ENCODE results near the gene LCNL1.

Gene LCNL1

GRCh38 chr9:137015540-137015930, 32.7 kb downstream of the LCNL1 start:
- WGBS, 2 donors (ENCODE audit: extremely low coverage in 2 of 2, insufficient read length in 2 of 2, insufficient replicate concordance in 1 of 2): no CpG with 5 or more reads among the region's 25 CpGs
- no peak overlapping the region for H2BK5ac ChIP-seq (ENCODE audit: low read length)
- H3K4me3 ChIP-seq (ENCODE audit: low read length in 2 of 2): no peak overlapping the region
- peaks cover 25 to 42% of the 10 kb centered on the region in 2 donors for H3K36me3 ChIP-seq (replicated peaks in 1 of 2; ENCODE audit: control insufficient read depth in 2 of 2, insufficient read depth in 2 of 2, low read length in 2 of 2)
- H3K23ac ChIP-seq (ENCODE audit: low read depth, low read length, poor library complexity): peak overlapping the region; percentile 43
- H4K91ac ChIP-seq (ENCODE audit: low read depth, low read length, poor library complexity): no peak overlapping the region
- no peak overlapping the region for H3K18ac ChIP-seq (ENCODE audit: low read length)
- H3K27me3 ChIP-seq (ENCODE audit: control insufficient read depth in 3 of 3, insufficient read depth in 3 of 3, low read depth in 1 of 3, low read length in 3 of 3): no peaks in the 10 kb centered on the region
- H3K79me1 ChIP-seq (ENCODE audit: low read depth, low read length): peaks cover 6% of the 10 kb centered on the region
- H3K9ac ChIP-seq (ENCODE audit: low read depth, low read length, poor library complexity): peak overlapping the region; percentile 44
- H2BK120ac ChIP-seq (ENCODE audit: low read depth, low read length): no peak overlapping the region
- H2BK15ac ChIP-seq (ENCODE audit: low read length): no peak overlapping the region
- H3K27ac ChIP-seq (replicated peaks; ENCODE audit: low read length): no peak overlapping the region
- H2BK12ac ChIP-seq (ENCODE audit: low read length): no peak overlapping the region
- peaks cover 0 to 6% of the 10 kb centered on the region in 2 donors for H3K9me3 ChIP-seq (replicated peaks in 1 of 2; ENCODE audit: control insufficient read depth in 2 of 2, insufficient read depth in 1 of 2, low read depth in 1 of 2, low read length in 2 of 2)
- H4K8ac ChIP-seq (ENCODE audit: low read depth, low read length): no peak overlapping the region
- H3K4me2 ChIP-seq (ENCODE audit: insufficient read depth, low read length, poor library complexity, severe bottlenecking): no peak overlapping the region
- H3K4ac ChIP-seq (ENCODE audit: low read length): no peak overlapping the region
- H3K14ac ChIP-seq (ENCODE audit: low read length): no peak overlapping the region
- no peak overlapping the region for H2AK5ac ChIP-seq (ENCODE audit: low read depth, low read length)
- DNase-seq (ENCODE audit: low spot score): no peak
- H2AFZ ChIP-seq (ENCODE audit: low read length): no peak overlapping the region
- H3K4me1 ChIP-seq (ENCODE audit: control insufficient read depth in 2 of 2, insufficient read depth in 1 of 2, low read depth in 1 of 2, low read length in 2 of 2): no peaks in the 10 kb centered on the region

- H4K8ac ChIP-seq (ENCODE audit: low read depth, low read length): no peak overlapping the region
- no peak overlapping the region for H2AFZ ChIP-seq (ENCODE audit: low read length)
- peaks cover 0 to 6% of the 10 kb centered on the region in 2 donors for H3K9me3 ChIP-seq (replicated peaks in 1 of 2; ENCODE audit: control insufficient read depth in 2 of 2, insufficient read depth in 1 of 2, low read depth in 1 of 2, low read length in 2 of 2)
- peaks cover 24 to 42% of the 10 kb centered on the region in 2 donors for H3K36me3 ChIP-seq (replicated peaks in 1 of 2; ENCODE audit: control insufficient read depth in 2 of 2, insufficient read depth in 2 of 2, low read length in 2 of 2)
- H3K27me3 ChIP-seq (ENCODE audit: control insufficient read depth in 3 of 3, insufficient read depth in 3 of 3, low read depth in 1 of 3, low read length in 3 of 3): no peaks in the 10 kb centered on the region
- H3K23ac ChIP-seq (ENCODE audit: low read depth, low read length, poor library complexity): no peak overlapping the region
- H3K14ac ChIP-seq (ENCODE audit: low read length): no peak overlapping the region
- peaks cover 6% of the 10 kb centered on the region for H3K79me1 ChIP-seq (ENCODE audit: low read depth, low read length)
- no peak overlapping the region for H2AK5ac ChIP-seq (ENCODE audit: low read depth, low read length)
- H2BK12ac ChIP-seq (ENCODE audit: low read length): no peak overlapping the region
- H3K4me3 ChIP-seq (ENCODE audit: low read length in 2 of 2): no peak overlapping the region
- no peak for DNase-seq (ENCODE audit: low spot score)
- WGBS, 2 donors (ENCODE audit: extremely low coverage in 2 of 2, insufficient read length in 2 of 2, insufficient replicate concordance in 1 of 2): no CpG with 5 or more reads among the region's 21 CpGs
- no peak overlapping the region for H3K4me2 ChIP-seq (ENCODE audit: insufficient read depth, low read length, poor library complexity, severe bottlenecking)
- no peak overlapping the region for H2BK15ac ChIP-seq (ENCODE audit: low read length)
- no peak overlapping the region for H3K9ac ChIP-seq (ENCODE audit: low read depth, low read length, poor library complexity)
- H3K18ac ChIP-seq (ENCODE audit: low read length): no peak overlapping the region
- no peak overlapping the region for H2BK120ac ChIP-seq (ENCODE audit: low read depth, low read length)
- H2BK5ac ChIP-seq (ENCODE audit: low read length): no peak overlapping the region
- H3K4ac ChIP-seq (ENCODE audit: low read length): no peak overlapping the region
- H3K27ac ChIP-seq (replicated peaks; ENCODE audit: low read length): no peak overlapping the region
- no peaks in the 10 kb centered on the region for H3K4me1 ChIP-seq (ENCODE audit: control insufficient read depth in 2 of 2, insufficient read depth in 1 of 2, low read depth in 1 of 2, low read length in 2 of 2)
- no peak overlapping the region for H4K91ac ChIP-seq (ENCODE audit: low read depth, low read length, poor library complexity)
Observed at GRCh38 chr9:137015976-137016375, 33.2 kb downstream of the LCNL1 start.

GRCh38 chr9:137016436-137016835, 33.6 kb downstream of the LCNL1 start:
- Histone ChIP-seq H3K36me3 (replicated peaks in 1 of 2; ENCODE audit: control insufficient read depth in 2 of 2, insufficient read depth in 2 of 2, low read length in 2 of 2) (peaks cover 24 to 42% of the 10 kb centered on the region in 2 donors), H3K27ac (replicated peaks; ENCODE audit: low read length) (no peak overlapping the region), H3K4ac (ENCODE audit: low read length) (no peak overlapping the region), H3K9ac (ENCODE audit: low read depth, low read length, poor library complexity) (no peak overlapping the region), H3K23ac (ENCODE audit: low read depth, low read length, poor library complexity) (no peak overlapping the region), H3K4me2 (ENCODE audit: insufficient read depth, low read length, poor library complexity, severe bottlenecking) (no peak overlapping the region), H2BK15ac (ENCODE audit: low read length) (no peak overlapping the region), H3K27me3 (ENCODE audit: control insufficient read depth in 3 of 3, insufficient read depth in 3 of 3, low read depth in 1 of 3, low read length in 3 of 3) (no peaks in the 10 kb centered on the region), H2AFZ (ENCODE audit: low read length) (no peak overlapping the region), H2BK12ac (ENCODE audit: low read length) (no peak overlapping the region), H4K91ac (ENCODE audit: low read depth, low read length, poor library complexity) (no peak overlapping the region), H3K4me3 (ENCODE audit: low read length in 2 of 2) (no peak overlapping the region), H3K9me3 (replicated peaks in 1 of 2; ENCODE audit: control insufficient read depth in 2 of 2, insufficient read depth in 1 of 2, low read depth in 1 of 2, low read length in 2 of 2) (peaks cover 0 to 6% of the 10 kb centered on the region in 2 donors), H2BK5ac (ENCODE audit: low read length) (peak overlapping the region; percentile 69), H3K14ac (ENCODE audit: low read length) (no peak overlapping the region), H2BK120ac (ENCODE audit: low read depth, low read length) (no peak overlapping the region), H3K79me1 (ENCODE audit: low read depth, low read length) (peaks cover 6% of the 10 kb centered on the region), H3K18ac (ENCODE audit: low read length) (no peak overlapping the region), H4K8ac (ENCODE audit: low read depth, low read length) (no peak overlapping the region), H3K4me1 (ENCODE audit: control insufficient read depth in 2 of 2, insufficient read depth in 1 of 2, low read depth in 1 of 2, low read length in 2 of 2) (no peaks in the 10 kb centered on the region), H2AK5ac (ENCODE audit: low read depth, low read length) (no peak overlapping the region)
- WGBS, 2 donors (ENCODE audit: extremely low coverage in 2 of 2, insufficient read length in 2 of 2, insufficient replicate concordance in 1 of 2): no CpG with 5 or more reads among the region's 16 CpGs
- DNase-seq (ENCODE audit: low spot score): no peak

GRCh38 chr9:137017071-137017470, 34.3 kb downstream of the LCNL1 start:
- DNase-seq (ENCODE audit: low spot score): no peak
- Histone ChIP-seq H2BK5ac (ENCODE audit: low read length) (peak overlapping the region; percentile 69), H3K4me2 (ENCODE audit: insufficient read depth, low read length, poor library complexity, severe bottlenecking) (no peak overlapping the region), H3K36me3 (replicated peaks in 1 of 2; ENCODE audit: control insufficient read depth in 2 of 2, insufficient read depth in 2 of 2, low read length in 2 of 2) (peaks cover 22 to 42% of the 10 kb centered on the region in 2 donors), H3K9me3 (replicated peaks in 1 of 2; ENCODE audit: control insufficient read depth in 2 of 2, insufficient read depth in 1 of 2, low read depth in 1 of 2, low read length in 2 of 2) (peaks cover 0 to 6% of the 10 kb centered on the region in 2 donors), H2AFZ (ENCODE audit: low read length) (no peak overlapping the region), H3K4me3 (ENCODE audit: low read length in 2 of 2) (peak overlapping the region in 1 of 2 donors; percentile 66), H2BK12ac (ENCODE audit: low read length) (no peak overlapping the region), H3K23ac (ENCODE audit: low read depth, low read length, poor library complexity) (peak overlapping the region; percentile 11), H2BK120ac (ENCODE audit: low read depth, low read length) (no peak overlapping the region), H3K27ac (replicated peaks; ENCODE audit: low read length) (no peak overlapping the region), H3K9ac (ENCODE audit: low read depth, low read length, poor library complexity) (no peak overlapping the region), H3K27me3 (ENCODE audit: control insufficient read depth in 3 of 3, insufficient read depth in 3 of 3, low read depth in 1 of 3, low read length in 3 of 3) (no peaks in the 10 kb centered on the region), H3K18ac (ENCODE audit: low read length) (no peak overlapping the region), H3K4ac (ENCODE audit: low read length) (no peak overlapping the region), H3K4me1 (ENCODE audit: control insufficient read depth in 2 of 2, insufficient read depth in 1 of 2, low read depth in 1 of 2, low read length in 2 of 2) (no peaks in the 10 kb centered on the region), H3K14ac (ENCODE audit: low read length) (no peak overlapping the region), H2BK15ac (ENCODE audit: low read length) (no peak overlapping the region), H3K79me1 (ENCODE audit: low read depth, low read length) (peaks cover 6% of the 10 kb centered on the region), H4K8ac (ENCODE audit: low read depth, low read length) (no peak overlapping the region), H4K91ac (ENCODE audit: low read depth, low read length, poor library complexity) (peak overlapping the region; percentile 53), H2AK5ac (ENCODE audit: low read depth, low read length) (no peak overlapping the region)
- no CpG with 5 or more reads among the region's 28 CpGs for WGBS, 2 donors (ENCODE audit: extremely low coverage in 2 of 2, insufficient read length in 2 of 2, insufficient replicate concordance in 1 of 2)
